ENCODE results near the gene LINGO1. TPM values are rescaled to one million over a fixed set of nuclear protein-coding genes. Genes with fewer than 3 reads are reported as not detected.

Gene LINGO1
- total RNA-seq, 1 donor from 2014 or later, result not detected

- TF ChIP-seq, protein P1, sequence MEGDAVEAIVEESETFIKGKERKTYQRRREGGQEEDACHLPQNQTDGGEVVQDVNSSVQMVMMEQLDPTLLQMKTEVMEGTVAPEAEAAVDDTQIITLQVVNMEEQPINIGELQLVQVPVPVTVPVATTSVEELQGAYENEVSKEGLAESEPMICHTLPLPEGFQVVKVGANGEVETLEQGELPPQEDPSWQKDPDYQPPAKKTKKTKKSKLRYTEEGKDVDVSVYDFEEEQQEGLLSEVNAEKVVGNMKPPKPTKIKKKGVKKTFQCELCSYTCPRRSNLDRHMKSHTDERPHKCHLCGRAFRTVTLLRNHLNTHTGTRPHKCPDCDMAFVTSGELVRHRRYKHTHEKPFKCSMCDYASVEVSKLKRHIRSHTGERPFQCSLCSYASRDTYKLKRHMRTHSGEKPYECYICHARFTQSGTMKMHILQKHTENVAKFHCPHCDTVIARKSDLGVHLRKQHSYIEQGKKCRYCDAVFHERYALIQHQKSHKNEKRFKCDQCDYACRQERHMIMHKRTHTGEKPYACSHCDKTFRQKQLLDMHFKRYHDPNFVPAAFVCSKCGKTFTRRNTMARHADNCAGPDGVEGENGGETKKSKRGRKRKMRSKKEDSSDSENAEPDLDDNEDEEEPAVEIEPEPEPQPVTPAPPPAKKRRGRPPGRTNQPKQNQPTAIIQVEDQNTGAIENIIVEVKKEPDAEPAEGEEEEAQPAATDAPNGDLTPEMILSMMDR (IDR thresholded peaks at IDR 0.05; ENCODE audit: insufficient read depth, low read length, severe bottlenecking), result no peak
- FAIRE-seq, result no peak
- no peak overlapping the region for H3K4me3 ChIP-seq (ENCODE audit: low read depth, low read length)
- H3K27me3 ChIP-seq (ENCODE audit: control insufficient read depth, insufficient read depth, low read length), result peaks cover 2% of the 10 kb centered on the region
- DNase-seq (ENCODE audit: low read depth), result no peak
- H3K36me3 ChIP-seq (ENCODE audit: control insufficient read depth, insufficient read depth, low read length), result no peaks in the 10 kb centered on the region
Measured at GRCh38 chr15:77653832-77654480, 21.2 kb upstream of the LINGO1 start.

DNA sequence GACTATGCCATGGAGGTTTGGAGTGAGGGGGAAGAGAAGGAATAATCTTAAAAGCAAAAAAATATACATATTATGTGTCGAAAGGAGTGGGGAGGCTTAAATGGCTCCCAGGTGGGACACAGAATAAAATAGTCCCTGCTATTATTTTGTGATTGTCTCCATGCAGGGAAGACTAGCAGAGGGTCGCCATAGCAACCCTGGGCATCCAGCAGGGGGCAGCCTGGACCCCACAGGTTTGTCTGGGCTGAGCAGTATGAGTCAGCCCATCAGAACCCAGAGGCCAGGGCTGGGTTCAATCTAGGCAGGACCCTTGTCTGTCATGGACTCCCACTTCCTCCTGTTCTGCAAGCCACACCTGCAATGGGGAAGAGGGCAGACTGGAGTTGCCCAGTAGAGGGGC is 17.6 kb upstream of the LINGO1 start:
- TF ChIP-seq, protein P1 (IDR thresholded peaks at IDR 0.05; ENCODE audit: insufficient read depth, low read length, severe bottlenecking), result no peak
- no peaks in the 10 kb centered on the region for H3K36me3 ChIP-seq (ENCODE audit: control insufficient read depth, insufficient read depth, low read length)
- FAIRE-seq, result no peak
- no peak overlapping the region for H3K4me3 ChIP-seq (ENCODE audit: low read depth, low read length)
- no peak for DNase-seq (ENCODE audit: low read depth)
- H3K27me3 ChIP-seq (ENCODE audit: control insufficient read depth, insufficient read depth, low read length), result no peaks in the 10 kb centered on the region

DNA sequence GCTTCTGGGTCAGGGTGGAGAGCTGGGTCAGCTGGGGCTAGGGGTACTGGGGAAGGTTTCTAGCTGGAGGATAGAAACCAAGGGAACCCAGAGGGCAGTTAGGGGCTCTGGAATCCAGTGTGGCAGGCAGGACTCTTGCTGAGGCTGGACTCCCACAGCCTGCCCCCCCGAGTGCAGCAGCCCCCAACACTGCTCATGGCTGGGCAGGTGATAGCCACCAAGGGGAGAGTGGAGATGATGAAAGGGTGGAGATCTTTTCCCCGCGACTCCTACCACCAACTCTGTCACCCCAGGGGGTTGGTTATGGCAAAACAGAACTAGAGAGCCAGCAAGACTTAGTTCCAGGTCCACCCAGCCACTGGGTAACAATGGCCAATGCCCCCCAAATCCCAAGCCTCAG is 16.9 kb upstream of the LINGO1 start:
- TF ChIP-seq, protein P1 (IDR thresholded peaks at IDR 0.05; ENCODE audit: insufficient read depth, low read length, severe bottlenecking), result no peak
- no peaks in the 10 kb centered on the region for H3K27me3 ChIP-seq (ENCODE audit: control insufficient read depth, insufficient read depth, low read length)
- H3K36me3 ChIP-seq (ENCODE audit: control insufficient read depth, insufficient read depth, low read length), result no peaks in the 10 kb centered on the region
- FAIRE-seq (no peak), DNase-seq (ENCODE audit: low read depth) (no peak)
- H3K4me3 ChIP-seq (ENCODE audit: low read depth, low read length), result no peak overlapping the region

DNA sequence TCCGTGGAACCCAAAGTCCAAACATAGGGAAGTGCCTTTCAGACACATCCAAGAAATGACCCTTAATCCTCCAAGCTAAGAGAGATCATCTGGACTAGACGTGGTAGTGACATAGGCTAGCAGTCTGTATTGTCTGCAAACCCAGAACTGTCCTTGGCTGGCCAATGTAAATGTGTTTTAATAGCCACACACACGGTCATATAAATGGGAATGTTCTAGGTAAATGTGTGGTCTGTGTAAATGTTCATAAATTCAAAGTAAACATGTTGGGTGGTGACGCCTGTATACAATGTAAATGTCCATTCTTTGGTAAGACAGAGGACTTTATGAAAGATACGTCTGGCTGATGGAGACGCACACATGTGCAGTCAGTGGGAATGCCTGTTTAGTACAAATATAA is 16.3 kb upstream of the LINGO1 start:
- no peaks in the 10 kb centered on the region for H3K36me3 ChIP-seq (ENCODE audit: control insufficient read depth, insufficient read depth, low read length)
- TF ChIP-seq, protein P1 (IDR thresholded peaks at IDR 0.05; ENCODE audit: insufficient read depth, low read length, severe bottlenecking), result no peak
- FAIRE-seq, result no peak
- H3K4me3 ChIP-seq (ENCODE audit: low read depth, low read length), result no peak overlapping the region
- no peak for DNase-seq (ENCODE audit: low read depth)
- H3K27me3 ChIP-seq (ENCODE audit: control insufficient read depth, insufficient read depth, low read length), result no peaks in the 10 kb centered on the region

GRCh38 chr15:77647961-77648360 is 15.2 kb upstream of the LINGO1 start:
- FAIRE-seq, result no peak
- TF ChIP-seq, protein P1 (IDR thresholded peaks at IDR 0.05; ENCODE audit: insufficient read depth, low read length, severe bottlenecking), result no peak

More at GRCh38 chr15:77647961-77648360, 15.2 kb upstream of the LINGO1 start:
- Histone ChIP-seq H3K27me3 (ENCODE audit: control insufficient read depth, insufficient read depth, low read length) (no peaks in the 10 kb centered on the region), H3K4me3 (ENCODE audit: low read depth, low read length) (no peak overlapping the region), H3K36me3 (ENCODE audit: control insufficient read depth, insufficient read depth, low read length) (no peaks in the 10 kb centered on the region)
- no peak for DNase-seq (ENCODE audit: low read depth)

Data from bronchial epithelial cell (primary cell).